Fibroblast of pulmonary artery (primary cell): ENCODE measurements around the gene LOXL1.

Experiments
- DNase-seq: peaks from one replicate; pipeline ENCODE4 v3.0.0-alpha.2; 2010; ENCODE audit warnings: low read depth
- H3K4me3 ChIP-seq: replicated peaks from 2 replicates; pipeline ENCODE4 v1.5.1; 2011; ENCODE audit warnings: low read depth, mild to moderate bottlenecking, control low read depth, low read length, moderate library complexity
- TF ChIP-seq, protein P1 (sequence below): IDR thresholded peaks from 2 replicates; pipeline ENCODE4 v1.5.1; 2011; ENCODE audit warnings: mild to moderate bottlenecking, control low read depth, low read length, inconsistent platforms; ENCODE audit errors: missing control alignments

LOXL1 gene

DNA sequence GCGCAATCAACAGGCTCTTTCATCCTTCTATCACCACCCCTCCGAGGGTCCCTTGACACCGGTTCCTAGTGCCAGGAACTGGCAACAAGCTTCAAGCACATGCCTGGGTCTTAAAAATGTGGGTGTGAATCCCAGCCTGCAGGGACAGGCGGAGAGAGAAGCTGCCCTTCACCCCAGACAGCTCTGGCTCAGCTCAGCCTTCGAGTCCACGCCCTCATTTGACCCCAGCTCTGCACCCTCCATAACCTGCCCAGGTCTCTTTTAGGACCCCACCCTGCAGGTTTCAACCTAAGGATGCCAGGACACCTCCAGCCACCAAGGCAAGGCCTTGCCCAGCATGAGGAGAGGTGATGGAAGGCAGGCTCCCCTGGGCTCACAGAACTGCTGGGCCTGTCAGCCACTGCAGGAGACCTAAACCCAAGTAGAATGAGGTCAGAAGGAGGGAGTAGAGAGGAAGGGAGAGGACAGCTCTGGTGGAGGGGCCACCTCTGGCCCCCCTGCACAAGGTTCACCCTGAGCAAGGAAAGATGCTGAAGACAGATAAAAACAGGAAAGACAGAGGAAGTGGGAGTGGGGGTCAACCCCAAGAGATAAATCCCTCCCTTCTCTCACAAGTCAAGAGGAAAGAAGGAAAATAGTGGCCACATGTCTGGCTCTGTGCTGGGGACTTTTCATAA lies 2.6 kb upstream of the LOXL1 start:
- TF ChIP-seq, protein P1, sequence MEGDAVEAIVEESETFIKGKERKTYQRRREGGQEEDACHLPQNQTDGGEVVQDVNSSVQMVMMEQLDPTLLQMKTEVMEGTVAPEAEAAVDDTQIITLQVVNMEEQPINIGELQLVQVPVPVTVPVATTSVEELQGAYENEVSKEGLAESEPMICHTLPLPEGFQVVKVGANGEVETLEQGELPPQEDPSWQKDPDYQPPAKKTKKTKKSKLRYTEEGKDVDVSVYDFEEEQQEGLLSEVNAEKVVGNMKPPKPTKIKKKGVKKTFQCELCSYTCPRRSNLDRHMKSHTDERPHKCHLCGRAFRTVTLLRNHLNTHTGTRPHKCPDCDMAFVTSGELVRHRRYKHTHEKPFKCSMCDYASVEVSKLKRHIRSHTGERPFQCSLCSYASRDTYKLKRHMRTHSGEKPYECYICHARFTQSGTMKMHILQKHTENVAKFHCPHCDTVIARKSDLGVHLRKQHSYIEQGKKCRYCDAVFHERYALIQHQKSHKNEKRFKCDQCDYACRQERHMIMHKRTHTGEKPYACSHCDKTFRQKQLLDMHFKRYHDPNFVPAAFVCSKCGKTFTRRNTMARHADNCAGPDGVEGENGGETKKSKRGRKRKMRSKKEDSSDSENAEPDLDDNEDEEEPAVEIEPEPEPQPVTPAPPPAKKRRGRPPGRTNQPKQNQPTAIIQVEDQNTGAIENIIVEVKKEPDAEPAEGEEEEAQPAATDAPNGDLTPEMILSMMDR, result no peak
- H3K4me3 ChIP-seq, result no peak overlapping the region
- DNase-seq, result no peak

DNA sequence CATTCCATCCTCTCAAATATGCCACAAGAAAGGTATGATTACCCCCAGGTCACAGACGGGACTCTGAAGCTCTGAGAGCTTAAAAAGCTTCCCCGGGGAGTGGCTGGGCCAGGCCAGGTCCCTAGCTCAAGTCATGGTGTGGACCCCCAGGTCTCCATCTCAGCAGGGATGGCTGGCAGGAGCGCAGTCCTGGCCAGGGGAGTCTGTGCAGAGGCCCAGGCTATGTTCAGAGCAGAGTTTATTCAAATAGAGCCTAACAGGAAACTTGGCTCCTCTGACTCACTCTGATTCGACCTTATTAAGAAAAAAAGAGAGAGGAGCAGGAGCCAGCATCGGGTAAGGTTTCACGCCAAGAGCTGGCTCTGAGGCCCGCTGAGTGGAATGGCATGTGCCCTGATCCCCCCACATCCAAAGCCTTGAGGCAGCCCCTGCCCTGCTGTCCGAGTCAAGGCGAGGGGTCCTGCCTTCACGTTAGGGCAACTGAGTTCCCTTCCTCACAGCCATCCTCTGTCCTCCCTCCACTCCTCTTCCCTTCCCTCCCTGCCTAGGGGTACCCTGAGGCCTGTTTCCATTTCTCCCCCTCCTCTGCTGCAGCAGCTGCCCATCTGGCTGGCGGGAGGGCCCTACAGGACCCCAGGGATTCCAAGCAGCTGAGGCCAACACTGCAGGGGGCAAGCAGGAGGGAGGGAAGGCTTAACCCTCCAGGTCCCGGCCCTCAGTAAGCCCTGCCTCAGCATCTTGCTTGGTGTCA lies 1.9 kb upstream of the LOXL1 start:
- TF ChIP-seq, protein P1, result no peak
- DNase-seq, result peak; percentile 84
- H3K4me3 ChIP-seq, result no peak overlapping the region

DNA sequence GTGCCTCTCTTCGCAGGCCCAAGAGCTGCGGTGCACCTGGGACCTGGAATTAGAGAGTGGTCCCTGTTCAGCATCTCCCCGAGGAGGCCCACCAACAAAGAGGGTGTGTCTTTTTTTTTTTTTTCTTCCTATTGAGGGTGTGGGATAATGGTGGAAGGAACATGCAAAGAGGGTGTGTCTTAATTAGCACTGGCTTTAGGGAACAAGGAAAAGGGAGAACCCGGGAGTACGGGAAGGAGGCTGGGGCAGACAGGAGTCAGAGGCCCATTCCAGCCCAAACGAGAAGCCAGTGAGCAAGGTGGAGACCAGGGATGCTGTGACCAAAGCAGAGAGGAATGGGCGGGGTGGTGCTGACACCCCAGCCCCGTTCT lies 429 bp upstream of the LOXL1 start:
- no peak for DNase-seq
- H3K4me3 ChIP-seq, result peak overlapping the region; percentile 69
- TF ChIP-seq, protein P1, result no peak

- no peak for DNase-seq
- peak overlapping the region; percentile 69 for H3K4me3 ChIP-seq
- TF ChIP-seq, protein P1, result no peak
Observed at GRCh38 chr15:73927003-73927475, 777 bp downstream of the LOXL1 start.

GRCh38 chr15:73927476-73928240 lies 1.4 kb downstream of the LOXL1 start:
- DNase-seq, result peak; percentile 46
- H3K4me3 ChIP-seq, result peak overlapping the region; percentile 69
- TF ChIP-seq, protein P1, result peak; percentile 40

GRCh38 chr15:73928241-73928579 lies 1.9 kb downstream of the LOXL1 start:
- peak overlapping the region; percentile 69 for H3K4me3 ChIP-seq
- DNase-seq, result no peak

More at GRCh38 chr15:73928241-73928579, 1.9 kb downstream of the LOXL1 start:
- TF ChIP-seq, protein P1, result no peak
